ENCODE data around the gene TAX1BP3.

- TF ChIP-seq, protein P1, sequence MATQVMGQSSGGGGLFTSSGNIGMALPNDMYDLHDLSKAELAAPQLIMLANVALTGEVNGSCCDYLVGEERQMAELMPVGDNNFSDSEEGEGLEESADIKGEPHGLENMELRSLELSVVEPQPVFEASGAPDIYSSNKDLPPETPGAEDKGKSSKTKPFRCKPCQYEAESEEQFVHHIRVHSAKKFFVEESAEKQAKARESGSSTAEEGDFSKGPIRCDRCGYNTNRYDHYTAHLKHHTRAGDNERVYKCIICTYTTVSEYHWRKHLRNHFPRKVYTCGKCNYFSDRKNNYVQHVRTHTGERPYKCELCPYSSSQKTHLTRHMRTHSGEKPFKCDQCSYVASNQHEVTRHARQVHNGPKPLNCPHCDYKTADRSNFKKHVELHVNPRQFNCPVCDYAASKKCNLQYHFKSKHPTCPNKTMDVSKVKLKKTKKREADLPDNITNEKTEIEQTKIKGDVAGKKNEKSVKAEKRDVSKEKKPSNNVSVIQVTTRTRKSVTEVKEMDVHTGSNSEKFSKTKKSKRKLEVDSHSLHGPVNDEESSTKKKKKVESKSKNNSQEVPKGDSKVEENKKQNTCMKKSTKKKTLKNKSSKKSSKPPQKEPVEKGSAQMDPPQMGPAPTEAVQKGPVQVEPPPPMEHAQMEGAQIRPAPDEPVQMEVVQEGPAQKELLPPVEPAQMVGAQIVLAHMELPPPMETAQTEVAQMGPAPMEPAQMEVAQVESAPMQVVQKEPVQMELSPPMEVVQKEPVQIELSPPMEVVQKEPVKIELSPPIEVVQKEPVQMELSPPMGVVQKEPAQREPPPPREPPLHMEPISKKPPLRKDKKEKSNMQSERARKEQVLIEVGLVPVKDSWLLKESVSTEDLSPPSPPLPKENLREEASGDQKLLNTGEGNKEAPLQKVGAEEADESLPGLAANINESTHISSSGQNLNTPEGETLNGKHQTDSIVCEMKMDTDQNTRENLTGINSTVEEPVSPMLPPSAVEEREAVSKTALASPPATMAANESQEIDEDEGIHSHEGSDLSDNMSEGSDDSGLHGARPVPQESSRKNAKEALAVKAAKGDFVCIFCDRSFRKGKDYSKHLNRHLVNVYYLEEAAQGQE (IDR thresholded peaks at IDR 0.05; ENCODE audit: insufficient replicate concordance, low read depth): no peak
- TF ChIP-seq CTCF (IDR thresholded peaks at IDR 0.05; ENCODE audit: insufficient read depth, low read length) (no peak), POLR2AphosphoS5 (IDR thresholded peaks at IDR 0.05; ENCODE audit: low read depth) (no peak), SPI1 (IDR thresholded peaks at IDR 0.05; ENCODE audit: borderline replicate concordance, low read depth) (no peak), GABPA (IDR thresholded peaks at IDR 0.05; ENCODE audit: low read depth) (no peak)
Observed at GRCh38 chr17:3663102-3664011, 5.0 kb downstream of the TAX1BP3 start.
